Hippocampal formation (tissue), 2 donors: ENCODE data around the gene PFKFB2.
"Not testable (repeated sequence)": the region's sequence is repeated elsewhere in the genome, so short reads cannot be mapped to it uniquely, and the experiment has no call there.

ENCODE experiments used
- DNase-seq, 2 donors: peaks; one replicate each; lab custom pipeline; 2025; lab: John Stamatoyannopoulos, UW

PFKFB2 gene

GRCh38 chr1:207039380-207040180, 13.5 kb upstream of the PFKFB2 start:
- no peak for DNase-seq

- DNase-seq: no peak
Measured at GRCh38 chr1:207040181-207040533, 12.9 kb upstream of the PFKFB2 start.

- not testable (repeated sequence) for DNase-seq
Measured at GRCh38 chr1:207041397-207041796, 11.7 kb upstream of the PFKFB2 start.

DNA sequence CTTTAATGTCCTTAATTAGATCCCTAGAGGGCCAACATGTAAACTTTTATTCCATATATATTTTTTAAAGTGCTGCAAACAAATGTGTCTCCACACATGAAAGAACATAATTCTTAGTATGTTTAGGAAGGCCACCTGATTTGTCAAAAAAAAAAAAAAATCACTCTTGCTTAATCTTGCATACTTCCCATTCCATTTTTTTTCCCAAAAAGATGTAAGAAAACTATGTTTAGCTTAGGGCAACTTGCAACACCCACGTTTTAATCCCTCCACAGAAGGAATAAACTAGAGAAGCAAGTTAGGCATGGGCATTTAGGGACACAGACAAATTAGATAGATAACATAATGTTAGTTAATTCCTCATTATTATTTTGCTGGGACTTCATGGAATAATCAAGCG, 7.6 kb upstream of the PFKFB2 start:
- no peak for DNase-seq

- DNase-seq: no peak
Measured at GRCh38 chr1:207047505-207047904, 5.6 kb upstream of the PFKFB2 start.

DNA sequence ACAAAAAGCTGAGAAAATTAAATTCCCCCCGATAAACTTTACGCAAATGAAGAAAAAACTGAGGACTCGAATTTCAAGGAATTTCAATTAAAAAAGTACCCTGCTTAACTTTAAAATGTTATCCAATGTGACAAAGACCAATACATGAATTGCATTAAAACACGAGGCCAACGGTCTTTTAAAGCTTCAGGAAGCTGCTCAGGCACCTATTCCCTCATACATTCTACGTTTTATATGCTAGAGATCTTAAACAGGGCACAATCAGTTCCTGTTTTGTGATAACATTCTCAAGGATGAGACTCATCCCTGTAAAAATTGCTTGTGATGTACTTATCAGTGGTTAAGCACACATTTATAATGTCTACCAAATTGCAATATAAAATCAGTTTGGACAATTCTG, 5.0 kb upstream of the PFKFB2 start:
- DNase-seq: no peak

GRCh38 chr1:207049054-207049453, 4.0 kb upstream of the PFKFB2 start:
- no peak for DNase-seq

GRCh38 chr1:207049514-207049913, 3.6 kb upstream of the PFKFB2 start:
- DNase-seq: no peak

GRCh38 chr1:207049974-207050391, 3.1 kb upstream of the PFKFB2 start:
- DNase-seq: peak in 1 of 2 donors; percentile 76

- peak; percentile 77 to 80 for DNase-seq
Measured at GRCh38 chr1:207050480-207051190, 2.4 kb upstream of the PFKFB2 start.

GRCh38 chr1:207051191-207051943, 1.7 kb upstream of the PFKFB2 start, which contains the start of gene YOD1:
Gene YOD1, minus strand, starts transcription at chr1:207051208. Its CDS starts 178 bp downstream, at chr1:207051030.
- DNase-seq: no peak

GRCh38 chr1:207054491-207054890, 1.4 kb downstream of the PFKFB2 start:
- no peak for DNase-seq

- no peak for DNase-seq
Measured at GRCh38 chr1:207055386-207056001, 2.4 kb downstream of the PFKFB2 start.

GRCh38 chr1:207056673-207057072, 3.6 kb downstream of the PFKFB2 start:
- DNase-seq: no peak

- no peak for DNase-seq
Measured at GRCh38 chr1:207058252-207058651, 5.2 kb downstream of the PFKFB2 start.

DNA sequence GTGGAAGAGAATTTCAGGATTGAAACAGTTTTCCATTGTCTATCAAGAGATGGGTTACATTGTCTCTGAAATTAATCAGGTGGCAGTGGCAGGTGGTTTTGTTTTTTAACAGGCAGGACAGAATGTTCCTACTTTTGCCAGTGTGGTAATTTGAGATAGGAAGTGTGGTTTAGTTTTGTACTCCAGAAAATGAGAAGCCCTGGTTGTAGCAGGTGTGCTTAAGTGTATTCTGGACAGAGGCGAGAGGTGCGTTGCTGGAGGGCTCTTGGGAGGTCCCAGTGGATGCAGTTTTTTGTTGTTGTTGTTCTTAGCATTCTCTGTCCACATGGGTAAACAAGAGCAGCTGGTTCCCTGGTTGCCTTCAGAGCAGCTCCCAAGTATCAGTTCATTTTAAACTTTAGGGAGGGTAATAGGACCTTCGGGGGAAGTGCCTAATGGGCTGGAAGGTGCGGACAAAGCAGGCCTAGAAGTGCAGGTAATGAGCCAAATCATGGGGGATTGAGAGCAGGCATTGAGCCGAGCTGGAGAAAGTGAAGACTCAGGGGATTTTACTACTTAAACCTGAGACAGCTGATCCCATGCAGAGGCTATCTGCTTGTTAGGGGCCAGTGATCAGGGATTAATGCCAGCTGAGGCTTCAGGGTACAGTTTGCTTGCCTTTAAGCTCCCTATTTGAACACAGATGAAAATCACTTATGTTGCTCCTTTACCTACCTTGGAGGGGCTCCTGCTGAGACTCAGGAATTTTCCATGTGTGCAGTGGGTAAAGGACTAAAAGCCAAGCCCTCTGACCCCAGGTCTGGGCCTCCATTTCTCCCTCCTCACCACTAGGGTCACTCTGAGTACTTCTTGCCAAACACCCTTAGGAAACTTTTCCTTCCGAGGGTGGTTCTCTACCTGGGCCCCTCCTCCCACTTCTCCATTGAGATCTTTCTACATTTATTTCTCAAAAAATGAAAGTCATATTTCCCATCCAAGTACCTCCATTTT, 6.1 kb downstream of the PFKFB2 start:
- no peak for DNase-seq

GRCh38 chr1:207059881-207060280, 6.8 kb downstream of the PFKFB2 start:
- DNase-seq: no peak

- no peak for DNase-seq
Measured at GRCh38 chr1:207060596-207060995, 7.5 kb downstream of the PFKFB2 start.

GRCh38 chr1:207062058-207062457, 9.0 kb downstream of the PFKFB2 start:
- DNase-seq: no peak

GRCh38 chr1:207063014-207063413, 9.9 kb downstream of the PFKFB2 start:
- DNase-seq: no peak

GRCh38 chr1:207064561-207064960, 11.5 kb downstream of the PFKFB2 start:
- peak in 1 of 2 donors; percentile 20 for DNase-seq
